Activated T-cell treated with anti-CD3 and anti-CD28 coated beads, Interleukin-2, amount 50 U/mL, for 24 hours (primary cell): ENCODE data around the gene TJP1.

Experiments used
- DNase-seq: peaks from one replicate; pipeline ENCODE4 v3.0.0-alpha.2; 2020
- H3K27ac Mint-ChIP-seq: 2 replicates; pipeline ENCODE4 v1.8.0; 2020; ENCODE audit warnings: mild to moderate bottlenecking, mixed read lengths
- H3K27me3 Mint-ChIP-seq: 2 replicates; pipeline ENCODE4 v1.8.0; 2020; ENCODE audit warnings: mixed read lengths
- H3K36me3 Mint-ChIP-seq: 2 replicates; pipeline ENCODE4 v1.8.0; 2020; ENCODE audit warnings: low read depth, mixed read lengths
- H3K4me1 Mint-ChIP-seq: 2 replicates; pipeline ENCODE4 v1.8.0; 2020; ENCODE audit warnings: low read depth, mixed read lengths
- H3K4me3 Mint-ChIP-seq: 2 replicates; pipeline ENCODE4 v1.8.0; 2020; ENCODE audit warnings: mild to moderate bottlenecking, moderate library complexity, mixed read lengths
- H3K9me3 Mint-ChIP-seq: 2 replicates; pipeline ENCODE4 v1.8.0; 2020; ENCODE audit warnings: mixed read lengths

TJP1 gene

GRCh38 chr15:29852201-29852600 lies 29.9 kb upstream of the TJP1 start:
- DNase-seq = no peak
- Mint-ChIP-seq H3K4me1 (no peaks in the 10 kb centered on the region), H3K4me3 (no peak overlapping the region), H3K27me3 (peaks cover 28% of the 10 kb centered on the region), H3K9me3 (peaks cover 10% of the 10 kb centered on the region), H3K27ac (no peak overlapping the region), H3K36me3 (no peaks in the 10 kb centered on the region)

DNA sequence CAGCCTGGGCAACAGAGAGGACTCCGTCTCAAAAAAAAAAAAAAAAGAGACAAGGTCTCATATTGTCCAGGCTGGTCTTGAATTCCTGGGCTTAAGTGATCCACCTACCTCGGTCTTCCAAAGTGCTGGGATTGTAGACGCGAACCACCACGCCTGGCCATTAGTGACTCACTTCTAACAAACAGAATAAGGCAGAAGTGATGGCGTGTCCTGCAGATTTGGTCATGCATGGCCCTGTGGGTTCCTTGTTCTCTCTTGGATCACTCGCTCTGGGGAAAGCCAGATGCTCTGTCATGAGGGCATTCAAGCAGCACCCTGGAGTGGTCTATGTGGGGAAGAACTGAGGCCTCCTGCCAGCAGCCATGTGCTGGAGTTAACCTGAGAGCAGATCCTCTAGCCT lies 27.4 kb upstream of the TJP1 start:
- peaks cover 17% of the 10 kb centered on the region for H3K9me3 Mint-ChIP-seq
- H3K36me3 Mint-ChIP-seq = no peaks in the 10 kb centered on the region
- H3K27ac Mint-ChIP-seq = no peak overlapping the region
- no peak overlapping the region for H3K4me3 Mint-ChIP-seq
- no peaks in the 10 kb centered on the region for H3K4me1 Mint-ChIP-seq
- peaks cover 38% of the 10 kb centered on the region for H3K27me3 Mint-ChIP-seq
- DNase-seq = no peak

- H3K36me3 Mint-ChIP-seq = no peaks in the 10 kb centered on the region
- H3K4me3 Mint-ChIP-seq = no peak overlapping the region
- H3K27ac Mint-ChIP-seq = no peak overlapping the region
- peaks cover 17% of the 10 kb centered on the region for H3K9me3 Mint-ChIP-seq
- H3K27me3 Mint-ChIP-seq = peaks cover 38% of the 10 kb centered on the region
- no peaks in the 10 kb centered on the region for H3K4me1 Mint-ChIP-seq
- no peak for DNase-seq
These were observed 26.9 kb upstream of the TJP1 start for GRCh38 chr15:29849218-29849617.

GRCh38 chr15:29844290-29844903 lies 22.1 kb upstream of the TJP1 start:
- Mint-ChIP-seq H3K4me1 (no peaks in the 10 kb centered on the region), H3K4me3 (no peak overlapping the region), H3K27me3 (peaks cover 60% of the 10 kb centered on the region), H3K9me3 (peaks cover 17% of the 10 kb centered on the region), H3K27ac (no peak overlapping the region), H3K36me3 (no peaks in the 10 kb centered on the region)
- no peak for DNase-seq

DNA sequence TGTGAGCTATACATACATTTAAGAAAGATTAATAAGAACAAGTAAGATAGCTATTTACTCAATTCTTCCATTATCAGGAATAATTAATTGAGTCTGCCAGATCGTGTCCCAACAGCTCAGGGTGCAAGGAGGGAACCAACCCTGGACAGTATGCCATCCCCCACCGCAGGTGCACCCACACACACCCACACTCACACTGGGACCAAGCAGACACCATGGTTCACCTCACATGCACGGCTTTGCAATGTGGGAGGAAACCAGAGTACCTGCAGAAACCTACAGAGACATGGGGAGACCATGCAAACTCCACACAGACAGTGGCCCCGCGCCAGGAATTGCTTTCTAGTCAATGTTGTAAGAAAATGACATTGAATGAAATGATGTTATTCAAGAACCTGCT lies 20.0 kb upstream of the TJP1 start:
- DNase-seq = no peak
- H3K36me3 Mint-ChIP-seq = no peaks in the 10 kb centered on the region
- H3K4me3 Mint-ChIP-seq = no peak overlapping the region
- no peaks in the 10 kb centered on the region for H3K4me1 Mint-ChIP-seq
- H3K9me3 Mint-ChIP-seq = peaks cover 11% of the 10 kb centered on the region
- H3K27me3 Mint-ChIP-seq = peaks cover 69% of the 10 kb centered on the region
- H3K27ac Mint-ChIP-seq = no peak overlapping the region

DNA sequence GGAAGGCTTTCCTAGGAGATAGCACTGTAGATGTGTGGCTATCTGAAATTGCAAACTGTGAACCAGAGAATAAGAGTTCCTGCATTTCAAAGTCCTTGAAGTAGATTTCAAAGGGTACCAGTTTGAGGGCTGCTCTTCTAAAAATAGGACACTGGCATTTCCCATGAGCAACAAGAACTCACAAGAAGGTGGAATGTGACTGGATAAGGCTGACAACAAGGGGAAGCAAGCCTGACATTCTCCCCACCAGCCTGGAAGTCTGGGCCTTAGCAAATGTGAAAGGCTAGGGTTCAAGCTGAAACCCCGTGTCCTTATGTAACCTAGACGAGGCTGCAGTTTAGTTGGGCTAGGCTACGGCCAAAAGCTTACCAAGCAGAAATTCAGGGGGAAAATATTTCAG lies 18.7 kb upstream of the TJP1 start:
- H3K36me3 Mint-ChIP-seq = no peaks in the 10 kb centered on the region

DNA sequence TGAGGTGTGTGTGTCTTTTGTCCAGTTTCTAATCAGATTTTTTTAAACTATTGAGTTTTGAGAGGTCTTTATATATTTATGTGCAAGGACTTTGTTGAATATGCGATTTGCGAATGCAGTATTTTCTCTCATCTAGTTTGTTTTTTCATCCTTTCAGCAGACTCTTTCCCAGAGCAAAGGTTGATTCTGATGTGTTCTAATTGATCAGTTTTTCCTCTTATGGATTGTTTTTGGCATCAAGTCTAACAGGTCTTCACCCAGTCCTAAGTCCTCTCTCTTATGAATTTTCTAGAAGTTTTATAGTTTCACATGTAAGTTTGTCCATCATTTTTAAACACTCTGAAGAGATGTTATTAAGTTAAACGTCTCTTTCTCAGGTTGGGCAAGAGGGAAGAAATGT lies 17.8 kb upstream of the TJP1 start:
- H3K4me3 Mint-ChIP-seq = no peak overlapping the region

More for the DNA sequence above, 18.7 kb upstream of the TJP1 start:
- DNase-seq = no peak
- Mint-ChIP-seq H3K27ac (no peak overlapping the region), H3K4me3 (no peak overlapping the region), H3K9me3 (peaks cover 4% of the 10 kb centered on the region), H3K4me1 (no peaks in the 10 kb centered on the region), H3K27me3 (peaks cover 73% of the 10 kb centered on the region)

DNA sequence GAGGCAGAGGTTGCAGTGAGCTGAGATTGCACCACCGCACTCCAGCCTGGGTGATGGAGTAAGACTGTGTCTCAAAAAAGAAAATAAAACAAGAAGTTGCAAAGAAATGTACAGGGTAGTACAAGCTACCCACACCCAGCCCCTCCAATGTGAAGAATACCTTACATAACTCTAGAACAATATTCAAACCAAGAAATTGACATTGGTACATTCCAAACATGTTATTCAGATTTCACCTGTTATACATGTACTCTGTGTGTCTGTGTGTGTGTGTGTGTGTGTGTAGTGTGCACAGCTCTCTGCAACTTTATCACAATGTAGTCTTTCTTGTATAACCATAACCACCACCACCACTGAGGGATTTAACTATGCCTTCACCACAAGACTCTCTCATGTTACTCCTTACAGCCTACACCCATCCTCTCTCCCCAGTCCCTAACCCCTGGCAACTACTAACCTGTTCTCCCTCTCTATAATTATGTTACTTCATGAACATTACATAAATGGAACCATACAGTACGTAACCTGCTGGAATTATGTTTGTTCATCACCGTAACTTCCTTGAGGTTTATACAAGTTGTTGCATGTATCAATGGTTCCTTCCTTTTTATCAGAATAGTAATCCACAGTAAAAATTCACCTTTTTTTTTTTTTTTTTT lies 16.2 kb upstream of the TJP1 start:
- Mint-ChIP-seq H3K27me3 (peaks cover 69% of the 10 kb centered on the region), H3K27ac (no peak overlapping the region), H3K4me3 (no peak overlapping the region), H3K9me3 (no peaks in the 10 kb centered on the region), H3K4me1 (no peaks in the 10 kb centered on the region), H3K36me3 (no peaks in the 10 kb centered on the region)
- DNase-seq = no peak

More for the DNA sequence above, 17.8 kb upstream of the TJP1 start:
- Mint-ChIP-seq H3K27me3 (peaks cover 75% of the 10 kb centered on the region), H3K36me3 (no peaks in the 10 kb centered on the region), H3K27ac (no peak overlapping the region), H3K9me3 (no peaks in the 10 kb centered on the region), H3K4me1 (no peaks in the 10 kb centered on the region)
- no peak for DNase-seq

DNA sequence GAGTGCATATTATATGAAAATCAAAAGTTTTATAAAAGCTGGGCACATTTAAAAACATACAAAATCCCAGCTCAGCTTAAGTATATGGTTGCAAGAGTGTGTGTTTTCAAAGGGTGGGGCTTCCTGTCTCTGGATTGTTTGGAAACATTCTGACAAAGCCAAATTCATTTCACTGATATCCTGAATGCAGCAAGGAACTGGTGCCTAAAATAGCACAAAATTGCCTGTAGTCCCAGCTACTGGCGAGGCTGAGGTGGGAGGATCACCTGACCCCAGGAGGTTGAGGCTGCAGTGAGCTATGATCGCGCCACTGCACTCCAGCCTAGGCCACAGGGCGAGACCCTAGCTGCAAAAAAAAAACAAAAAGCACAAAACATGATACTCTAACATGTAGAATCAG lies 13.0 kb upstream of the TJP1 start:
- H3K9me3 Mint-ChIP-seq = peaks cover 7% of the 10 kb centered on the region
- no peak overlapping the region for H3K27ac Mint-ChIP-seq
- peaks cover 73% of the 10 kb centered on the region for H3K27me3 Mint-ChIP-seq
- no peaks in the 10 kb centered on the region for H3K36me3 Mint-ChIP-seq
- no peaks in the 10 kb centered on the region for H3K4me1 Mint-ChIP-seq
- DNase-seq = no peak
- no peak overlapping the region for H3K4me3 Mint-ChIP-seq

DNA sequence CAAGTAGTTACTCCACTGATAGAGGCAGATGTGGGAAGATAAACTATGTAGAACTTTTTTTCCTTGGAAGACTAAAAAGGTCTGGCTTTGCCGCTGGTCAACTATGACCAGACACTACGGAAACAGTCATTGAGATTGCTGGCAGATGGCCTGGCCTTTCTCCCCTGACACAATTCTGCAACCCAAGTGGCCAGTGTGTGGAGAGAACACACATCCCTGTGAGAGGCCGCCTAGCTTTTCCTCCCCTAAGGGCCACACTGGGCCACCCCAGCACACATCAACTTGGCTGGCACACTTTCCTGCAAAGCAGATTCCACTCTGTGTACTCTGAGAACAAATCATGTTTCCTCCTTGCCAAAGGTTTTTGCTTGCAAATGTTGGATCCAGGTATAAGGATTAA lies 10.4 kb upstream of the TJP1 start:
- no peak overlapping the region for H3K27ac Mint-ChIP-seq
- peaks cover 7% of the 10 kb centered on the region for H3K9me3 Mint-ChIP-seq
- H3K36me3 Mint-ChIP-seq = no peaks in the 10 kb centered on the region
- peaks cover 66% of the 10 kb centered on the region for H3K27me3 Mint-ChIP-seq
- no peak for DNase-seq
- no peaks in the 10 kb centered on the region for H3K4me1 Mint-ChIP-seq
- H3K4me3 Mint-ChIP-seq = no peak overlapping the region

DNA sequence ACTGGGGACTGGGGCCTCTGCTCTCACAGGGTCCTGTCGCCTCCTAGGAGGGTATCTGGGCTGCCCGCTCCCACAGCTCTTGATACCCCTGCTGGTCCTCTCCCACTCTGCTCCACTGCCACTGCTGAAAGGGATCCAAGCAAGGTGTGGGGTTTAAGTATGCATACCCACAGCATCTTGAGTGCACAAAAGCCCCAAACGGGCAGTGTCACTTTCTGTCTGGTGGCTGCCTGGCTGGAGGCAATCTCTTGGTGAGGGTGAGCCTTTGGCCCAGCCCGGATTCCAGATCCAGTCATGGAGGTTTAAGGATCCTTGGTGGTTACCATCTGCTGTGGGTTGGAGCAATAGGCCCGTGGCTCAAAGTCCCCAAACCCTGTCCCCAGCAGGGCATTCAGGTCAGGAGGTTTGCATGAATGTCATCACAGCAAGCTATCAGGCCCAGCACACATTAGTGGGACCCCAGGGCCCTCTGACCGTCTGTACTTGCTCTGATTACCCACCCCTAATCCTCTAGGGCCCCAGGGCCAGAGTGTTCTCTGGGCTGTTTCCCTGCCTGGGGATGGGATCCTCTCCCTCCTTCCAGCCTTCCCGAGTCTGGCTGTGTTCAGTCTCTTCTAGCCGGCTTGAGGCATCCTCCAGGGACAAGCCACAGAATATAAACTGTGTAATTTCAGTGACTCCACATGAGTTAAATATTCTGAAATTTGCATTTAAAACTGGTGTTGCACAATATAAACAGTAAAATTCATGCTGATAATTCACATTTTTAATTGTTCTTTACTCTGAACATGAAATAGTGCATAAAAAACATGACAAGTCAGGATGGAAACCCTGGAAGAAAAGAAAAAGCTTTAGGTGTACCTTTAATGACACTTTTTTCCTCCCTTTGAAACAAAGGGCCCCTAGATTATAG lies 4.9 kb upstream of the TJP1 start:
- H3K27ac Mint-ChIP-seq = no peak overlapping the region
- no peak for DNase-seq
- peaks cover 26% of the 10 kb centered on the region for H3K4me1 Mint-ChIP-seq
- no peak overlapping the region for H3K4me3 Mint-ChIP-seq
- peaks cover 3% of the 10 kb centered on the region for H3K9me3 Mint-ChIP-seq
- H3K27me3 Mint-ChIP-seq = peaks cover 70% of the 10 kb centered on the region
- H3K36me3 Mint-ChIP-seq = peaks cover 3% of the 10 kb centered on the region

GRCh38 chr15:29825227-29825626 lies 3.0 kb upstream of the TJP1 start:
- H3K4me1 Mint-ChIP-seq = peaks cover 28% of the 10 kb centered on the region

GRCh38 chr15:29822684-29823459 lies 604 bp upstream of the TJP1 start:
- Mint-ChIP-seq H3K36me3 (peaks cover 3% of the 10 kb centered on the region), H3K9me3 (peaks cover 6% of the 10 kb centered on the region), H3K27ac (no peak overlapping the region), H3K4me3 (peak overlapping the region; percentile 16), H3K27me3 (peaks cover 76% of the 10 kb centered on the region), H3K4me1 (peaks cover 28% of the 10 kb centered on the region)
- no peak for DNase-seq

More at GRCh38 chr15:29825227-29825626, 3.0 kb upstream of the TJP1 start:
- H3K27ac Mint-ChIP-seq = peak overlapping the region; percentile 55
- H3K36me3 Mint-ChIP-seq = peaks cover 3% of the 10 kb centered on the region
- no peak overlapping the region for H3K4me3 Mint-ChIP-seq
- H3K9me3 Mint-ChIP-seq = no peaks in the 10 kb centered on the region
- H3K27me3 Mint-ChIP-seq = peaks cover 67% of the 10 kb centered on the region
- no peak for DNase-seq

DNA sequence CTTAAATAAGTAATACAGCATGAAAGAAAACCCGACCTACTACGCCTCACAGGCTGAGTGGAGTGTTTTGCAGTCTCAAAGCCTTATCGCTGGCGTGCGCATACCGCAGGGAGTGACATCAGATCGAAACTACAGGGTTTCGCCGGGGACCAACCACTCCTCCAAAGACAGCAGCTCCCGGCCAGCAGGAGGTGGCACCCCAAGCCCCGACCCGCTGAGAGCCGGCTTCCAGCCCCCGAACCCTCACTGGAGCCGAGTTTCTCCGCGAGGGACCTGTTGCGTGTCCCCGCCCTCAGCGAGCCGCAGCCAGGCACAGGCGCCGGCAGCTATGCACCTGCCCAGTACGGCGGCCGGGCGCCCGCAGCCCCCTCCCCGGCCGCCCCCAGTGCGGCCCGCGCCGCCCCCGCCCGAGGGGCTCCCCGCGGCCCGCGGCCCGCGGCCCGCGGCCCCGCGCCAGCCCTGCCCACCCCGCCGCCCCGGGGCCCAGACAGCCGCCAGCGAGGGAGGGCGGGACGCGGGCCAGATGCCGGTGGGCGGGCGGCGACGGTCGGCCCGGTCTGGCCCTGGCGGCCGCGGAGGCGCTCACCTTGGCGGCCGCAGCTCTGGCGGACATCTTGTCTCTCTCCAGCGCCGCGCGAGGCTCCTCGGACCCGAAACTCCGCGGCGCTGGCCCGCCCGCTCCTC lies 710 bp downstream of the TJP1 start:
- peak overlapping the region; percentile 33 for H3K4me3 Mint-ChIP-seq

More for the DNA sequence above, 710 bp downstream of the TJP1 start:
- peaks cover 27% of the 10 kb centered on the region for H3K4me1 Mint-ChIP-seq
- no peak for DNase-seq
- peaks cover 74% of the 10 kb centered on the region for H3K27me3 Mint-ChIP-seq
- peaks cover 12% of the 10 kb centered on the region for H3K9me3 Mint-ChIP-seq
- H3K36me3 Mint-ChIP-seq = peaks cover 3% of the 10 kb centered on the region
- H3K27ac Mint-ChIP-seq = no peak overlapping the region
